GM23338 (cell line): ENCODE data around the gene OPTC. TPM values are rescaled to one million over a fixed set of nuclear protein-coding genes. Genes with fewer than 3 reads are reported as not detected.

Experiments used
- ATAC-seq: fragments of 200-7000 bp; cut with Tn5 transposase; 3 replicates; pipeline ENCODE4 v1.9.1; 2020
- DNase-seq: peaks from one replicate; pipeline ENCODE4 v3.0.0-alpha.2; 2015; ENCODE audit warnings: low spot score
- H2AFZ ChIP-seq: fragments of 200-600 bp; sonication (generic); 2 replicates; pipeline ENCODE4 v1.8.0; 2016; ENCODE audit warnings: antibody characterized with exemption, mild to moderate bottlenecking, moderate library complexity
- H3F3A ChIP-seq: fragments of 200-600 bp; sonication (generic); replicated peaks from 2 replicates; pipeline ENCODE4 v1.8.0; 2017; ENCODE audit warnings: antibody characterized with exemption, mixed run types, low read depth
- H3K27ac ChIP-seq: fragments of 200-600 bp; sonication (generic); 2 replicates; pipeline ENCODE4 v1.6.1; 2016; ENCODE audit warnings: low read depth
- H3K27me3 ChIP-seq: fragments of 200-600 bp; sonication (generic); 2 replicates; pipeline ENCODE4 v1.8.0; 2016; ENCODE audit warnings: mild to moderate bottlenecking, mixed run types, moderate library complexity; ENCODE audit not compliant: insufficient read depth
- H3K36me3 ChIP-seq: fragments of 200-600 bp; sonication (generic); 2 replicates; pipeline ENCODE4 v1.8.0; 2016; ENCODE audit warnings: mild to moderate bottlenecking; ENCODE audit not compliant: insufficient read depth
- H3K4me1 ChIP-seq: fragments of 200-600 bp; sonication (generic); 2 replicates; pipeline ENCODE4 v1.8.0; 2016; ENCODE audit warnings: mild to moderate bottlenecking, moderate library complexity; ENCODE audit not compliant: insufficient read depth
- H3K4me2 ChIP-seq: fragments of 200-600 bp; sonication (generic); 2 replicates; pipeline ENCODE4 v1.7.1; 2017; ENCODE audit warnings: mixed run types
- H3K4me3 ChIP-seq: fragments of 200-600 bp; sonication (generic); 2 replicates; pipeline ENCODE4 v1.6.1; 2016; ENCODE audit warnings: mixed run types
- H3K79me2 ChIP-seq: fragments of 200-600 bp; sonication (generic); replicated peaks from 2 replicates; pipeline ENCODE4 v1.8.0; 2017; ENCODE audit warnings: mild to moderate bottlenecking; ENCODE audit not compliant: insufficient read depth
- H3K9me2 ChIP-seq: fragments of 200-600 bp; sonication (generic); 2 replicates; pipeline ENCODE4 v1.8.0; 2017; ENCODE audit not compliant: insufficient read depth
- H4K20me1 ChIP-seq: fragments of 200-600 bp; sonication (generic); replicated peaks from 2 replicates; pipeline ENCODE4 v1.8.0; 2017; ENCODE audit warnings: mild to moderate bottlenecking; ENCODE audit not compliant: insufficient read depth
- H3K27ac Mint-ChIP-seq: 2 replicates; pipeline ENCODE4 v1.8.0; 2020; ENCODE audit warnings: inconsistent platforms, mild to moderate bottlenecking, moderate library complexity, mixed read lengths
- H3K27me3 Mint-ChIP-seq: 3 replicates; pipeline ENCODE4 v1.8.0; 2022; ENCODE audit warnings: low read depth, mild to moderate bottlenecking, moderate library complexity, mixed read lengths, inconsistent platforms; ENCODE audit not compliant: insufficient read depth, poor library complexity
- H3K36me3 Mint-ChIP-seq: 3 replicates; pipeline ENCODE4 v1.8.0; 2021; ENCODE audit warnings: low read depth, mild to moderate bottlenecking, inconsistent platforms, moderate library complexity, mixed read lengths
- H3K4me1 Mint-ChIP-seq: 3 replicates; pipeline ENCODE4 v1.8.0; 2020; ENCODE audit warnings: mild to moderate bottlenecking, inconsistent platforms, mixed read lengths
- H3K4me3 Mint-ChIP-seq: 3 replicates; pipeline ENCODE4 v1.8.0; 2021; ENCODE audit warnings: moderate library complexity, mild to moderate bottlenecking, inconsistent platforms, mixed read lengths
- H3K9me3 Mint-ChIP-seq: 3 replicates; pipeline ENCODE4 v1.8.0; 2020; ENCODE audit warnings: moderate library complexity, mild to moderate bottlenecking, inconsistent platforms, mixed read lengths
- CREB1 ChIP-seq: fragments of 250-450 bp; sonication (Bioruptor Pico); IDR thresholded peaks from 2 replicates; pipeline ENCODE4 v1.5.0; 2020; ENCODE audit warnings: low read depth, mild to moderate bottlenecking, moderate library complexity
- EZH2 ChIP-seq: fragments of 200-600 bp; sonication (generic); IDR thresholded peaks from one replicate; pipeline ENCODE4 v1.8.0; 2017; ENCODE audit warnings: antibody characterized with exemption, mild to moderate bottlenecking, low read depth; ENCODE audit not compliant: unreplicated experiment
- EZH2phosphoT487 ChIP-seq: fragments of 200-600 bp; sonication (generic); IDR thresholded peaks from one replicate; pipeline ENCODE4 v1.8.1; 2018; ENCODE audit warnings: antibody characterized with exemption; ENCODE audit not compliant: unreplicated experiment
- JUNB ChIP-seq: IDR thresholded peaks from one replicate; pipeline ENCODE4 v1.6.1; 2016; ENCODE audit warnings: antibody characterized with exemption; ENCODE audit not compliant: unreplicated experiment
- NANOG ChIP-seq: IDR thresholded peaks from 2 replicates; pipeline ENCODE4 v1.6.1; 2016; ENCODE audit warnings: antibody characterized with exemption, borderline replicate concordance
- POLR2AphosphoS5 ChIP-seq: IDR thresholded peaks from 2 replicates; pipeline ENCODE4 v1.6.1; 2016; ENCODE audit warnings: antibody characterized with exemption, low read depth
- STAT1 ChIP-seq: IDR thresholded peaks from one replicate; pipeline ENCODE4 v1.6.1; 2016; ENCODE audit warnings: antibody characterized with exemption; ENCODE audit not compliant: unreplicated experiment
- ZNF114 ChIP-seq: fragments of 250-450 bp; sonication (Bioruptor Pico); IDR thresholded peaks from 2 replicates; pipeline ENCODE4 v1.5.0; 2020; ENCODE audit warnings: mild to moderate bottlenecking, moderate library complexity
- ZNF331 ChIP-seq: fragments of 250-450 bp; sonication (Bioruptor Pico); IDR thresholded peaks from 2 replicates; pipeline ENCODE4 v1.5.0; 2020; ENCODE audit warnings: low read depth, mild to moderate bottlenecking, moderate library complexity
- polyA plus RNA-seq: library from polyadenylated mRNA; unstranded; fragments of >200 nt; fragmentation: Nextera tagmentation; extraction: Ambion mirVana; gene quantifications from 2 replicates; pipeline ENCODE4 v1.2.1, GENCODE V29; 2016
- total RNA-seq: library from RNA; depleted of rRNA; stranded (reverse); fragments of >200 nt; shearing (Covaris generic); gene quantifications from 2 replicates; pipeline ENCODE4 v1.2.3, GENCODE V29; 2014
- TF ChIP-seq, protein P1 (sequence below): IDR thresholded peaks from one replicate; pipeline ENCODE4 v1.6.1; 2018; ENCODE audit warnings: antibody characterized with exemption; ENCODE audit not compliant: unreplicated experiment
- TF ChIP-seq, protein P2 (sequence below): fragments of 250-450 bp; sonication (Bioruptor Pico); IDR thresholded peaks from 2 replicates; pipeline ENCODE4 v1.5.0; 2020; ENCODE audit warnings: mild to moderate bottlenecking, moderate library complexity
- TF ChIP-seq, protein P3 (sequence below): IDR thresholded peaks from 2 replicates; pipeline ENCODE4 v1.6.1; 2016; ENCODE audit warnings: antibody characterized with exemption
- TF ChIP-seq, protein P4 (sequence below), 2 experiments: fragments of 200-600 bp in 1 of 2; sonication (generic) in 1 of 2; conservative IDR thresholded peaks; 2 replicates each; pipeline versions ENCODE4 v1.5.1 to v1.6.1; 2016 to 2017; ENCODE audit warnings: antibody characterized with exemption in 2 of 2, low read depth in 2 of 2, mild to moderate bottlenecking in 2 of 2, moderate library complexity in 1 of 2

OPTC gene
- total and polyA plus RNA-seq, 2 experiments from 2014 or later, result 0.50 to 1.0 TPM

DNA sequence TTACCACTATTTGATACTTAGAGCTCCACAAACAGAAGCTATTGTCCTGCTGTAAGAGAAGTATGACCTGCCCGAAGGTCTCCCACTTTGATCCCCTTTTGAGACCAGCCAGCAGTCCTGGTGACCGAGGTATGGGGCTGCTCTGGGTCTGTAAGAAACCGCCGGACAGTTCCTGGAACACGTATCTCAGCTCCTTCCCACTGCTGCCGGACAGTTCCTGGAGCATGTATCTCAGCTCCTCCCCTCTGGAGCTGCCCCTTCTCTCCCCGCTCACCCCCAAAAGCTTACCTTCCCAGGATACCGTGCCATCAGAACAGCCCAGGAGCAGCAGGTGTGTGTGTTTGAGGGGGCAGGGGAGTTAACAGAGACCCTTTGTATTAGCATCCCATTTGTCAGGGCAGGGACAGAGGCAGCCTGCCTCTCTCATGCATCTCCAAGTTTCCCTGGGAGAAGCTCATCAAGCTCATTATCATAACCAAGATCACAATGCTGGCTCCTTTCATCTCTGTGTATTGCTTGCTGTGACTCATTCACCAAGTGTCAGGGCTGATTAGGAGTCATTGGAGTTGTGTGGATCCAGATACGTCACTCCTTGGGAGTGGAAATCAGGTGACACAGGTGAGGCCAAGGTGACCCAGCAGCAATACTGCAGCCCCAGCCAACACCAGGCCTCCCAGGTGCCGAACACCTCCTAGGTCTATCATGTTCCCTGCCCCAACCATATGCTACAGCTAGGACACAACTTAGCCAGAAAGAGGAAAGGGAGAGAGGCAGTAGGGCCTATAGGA lies 25.3 kb downstream of the OPTC start:
- Mint-ChIP-seq H3K9me3 (no peaks in the 10 kb centered on the region; the same call in 2 of the 3 replicates), H3K36me3 (no peaks in the 10 kb centered on the region; the same call in 2 of the 3 replicates), H3K4me1 (peaks cover 72% of the 10 kb centered on the region), H3K27me3 (peaks cover 77% of the 10 kb centered on the region), H3K4me3 (peak overlapping the region; percentile 63), H3K27ac (no peak overlapping the region)
- Histone ChIP-seq H4K20me1 (no peaks in the 10 kb centered on the region), H3F3A (no peaks in the 10 kb centered on the region), H3K4me3 (peak overlapping the region; percentile 33), H3K27me3 (peaks cover 76% of the 10 kb centered on the region), H3K4me1 (peaks cover 57% of the 10 kb centered on the region), H3K4me2 (peak overlapping the region; percentile 78), H3K79me2 (no peaks in the 10 kb centered on the region), H3K27ac (no peak overlapping the region), H3K9me2 (no peaks in the 10 kb centered on the region), H2AFZ (no peak overlapping the region), H3K36me3 (no peaks in the 10 kb centered on the region)
- ATAC-seq (peak; percentile 80), DNase-seq (peak; percentile 90)
- no peak for TF ChIP-seq ZNF331 (CRISPR knock-in tag)
- TF ChIP-seq, protein P1, sequence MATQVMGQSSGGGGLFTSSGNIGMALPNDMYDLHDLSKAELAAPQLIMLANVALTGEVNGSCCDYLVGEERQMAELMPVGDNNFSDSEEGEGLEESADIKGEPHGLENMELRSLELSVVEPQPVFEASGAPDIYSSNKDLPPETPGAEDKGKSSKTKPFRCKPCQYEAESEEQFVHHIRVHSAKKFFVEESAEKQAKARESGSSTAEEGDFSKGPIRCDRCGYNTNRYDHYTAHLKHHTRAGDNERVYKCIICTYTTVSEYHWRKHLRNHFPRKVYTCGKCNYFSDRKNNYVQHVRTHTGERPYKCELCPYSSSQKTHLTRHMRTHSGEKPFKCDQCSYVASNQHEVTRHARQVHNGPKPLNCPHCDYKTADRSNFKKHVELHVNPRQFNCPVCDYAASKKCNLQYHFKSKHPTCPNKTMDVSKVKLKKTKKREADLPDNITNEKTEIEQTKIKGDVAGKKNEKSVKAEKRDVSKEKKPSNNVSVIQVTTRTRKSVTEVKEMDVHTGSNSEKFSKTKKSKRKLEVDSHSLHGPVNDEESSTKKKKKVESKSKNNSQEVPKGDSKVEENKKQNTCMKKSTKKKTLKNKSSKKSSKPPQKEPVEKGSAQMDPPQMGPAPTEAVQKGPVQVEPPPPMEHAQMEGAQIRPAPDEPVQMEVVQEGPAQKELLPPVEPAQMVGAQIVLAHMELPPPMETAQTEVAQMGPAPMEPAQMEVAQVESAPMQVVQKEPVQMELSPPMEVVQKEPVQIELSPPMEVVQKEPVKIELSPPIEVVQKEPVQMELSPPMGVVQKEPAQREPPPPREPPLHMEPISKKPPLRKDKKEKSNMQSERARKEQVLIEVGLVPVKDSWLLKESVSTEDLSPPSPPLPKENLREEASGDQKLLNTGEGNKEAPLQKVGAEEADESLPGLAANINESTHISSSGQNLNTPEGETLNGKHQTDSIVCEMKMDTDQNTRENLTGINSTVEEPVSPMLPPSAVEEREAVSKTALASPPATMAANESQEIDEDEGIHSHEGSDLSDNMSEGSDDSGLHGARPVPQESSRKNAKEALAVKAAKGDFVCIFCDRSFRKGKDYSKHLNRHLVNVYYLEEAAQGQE, result no peak
- TF ChIP-seq ZNF114 (CRISPR knock-in tag), result no peak
- TF ChIP-seq EZH2phosphoT487, result no peak
- TF ChIP-seq, protein P2, sequence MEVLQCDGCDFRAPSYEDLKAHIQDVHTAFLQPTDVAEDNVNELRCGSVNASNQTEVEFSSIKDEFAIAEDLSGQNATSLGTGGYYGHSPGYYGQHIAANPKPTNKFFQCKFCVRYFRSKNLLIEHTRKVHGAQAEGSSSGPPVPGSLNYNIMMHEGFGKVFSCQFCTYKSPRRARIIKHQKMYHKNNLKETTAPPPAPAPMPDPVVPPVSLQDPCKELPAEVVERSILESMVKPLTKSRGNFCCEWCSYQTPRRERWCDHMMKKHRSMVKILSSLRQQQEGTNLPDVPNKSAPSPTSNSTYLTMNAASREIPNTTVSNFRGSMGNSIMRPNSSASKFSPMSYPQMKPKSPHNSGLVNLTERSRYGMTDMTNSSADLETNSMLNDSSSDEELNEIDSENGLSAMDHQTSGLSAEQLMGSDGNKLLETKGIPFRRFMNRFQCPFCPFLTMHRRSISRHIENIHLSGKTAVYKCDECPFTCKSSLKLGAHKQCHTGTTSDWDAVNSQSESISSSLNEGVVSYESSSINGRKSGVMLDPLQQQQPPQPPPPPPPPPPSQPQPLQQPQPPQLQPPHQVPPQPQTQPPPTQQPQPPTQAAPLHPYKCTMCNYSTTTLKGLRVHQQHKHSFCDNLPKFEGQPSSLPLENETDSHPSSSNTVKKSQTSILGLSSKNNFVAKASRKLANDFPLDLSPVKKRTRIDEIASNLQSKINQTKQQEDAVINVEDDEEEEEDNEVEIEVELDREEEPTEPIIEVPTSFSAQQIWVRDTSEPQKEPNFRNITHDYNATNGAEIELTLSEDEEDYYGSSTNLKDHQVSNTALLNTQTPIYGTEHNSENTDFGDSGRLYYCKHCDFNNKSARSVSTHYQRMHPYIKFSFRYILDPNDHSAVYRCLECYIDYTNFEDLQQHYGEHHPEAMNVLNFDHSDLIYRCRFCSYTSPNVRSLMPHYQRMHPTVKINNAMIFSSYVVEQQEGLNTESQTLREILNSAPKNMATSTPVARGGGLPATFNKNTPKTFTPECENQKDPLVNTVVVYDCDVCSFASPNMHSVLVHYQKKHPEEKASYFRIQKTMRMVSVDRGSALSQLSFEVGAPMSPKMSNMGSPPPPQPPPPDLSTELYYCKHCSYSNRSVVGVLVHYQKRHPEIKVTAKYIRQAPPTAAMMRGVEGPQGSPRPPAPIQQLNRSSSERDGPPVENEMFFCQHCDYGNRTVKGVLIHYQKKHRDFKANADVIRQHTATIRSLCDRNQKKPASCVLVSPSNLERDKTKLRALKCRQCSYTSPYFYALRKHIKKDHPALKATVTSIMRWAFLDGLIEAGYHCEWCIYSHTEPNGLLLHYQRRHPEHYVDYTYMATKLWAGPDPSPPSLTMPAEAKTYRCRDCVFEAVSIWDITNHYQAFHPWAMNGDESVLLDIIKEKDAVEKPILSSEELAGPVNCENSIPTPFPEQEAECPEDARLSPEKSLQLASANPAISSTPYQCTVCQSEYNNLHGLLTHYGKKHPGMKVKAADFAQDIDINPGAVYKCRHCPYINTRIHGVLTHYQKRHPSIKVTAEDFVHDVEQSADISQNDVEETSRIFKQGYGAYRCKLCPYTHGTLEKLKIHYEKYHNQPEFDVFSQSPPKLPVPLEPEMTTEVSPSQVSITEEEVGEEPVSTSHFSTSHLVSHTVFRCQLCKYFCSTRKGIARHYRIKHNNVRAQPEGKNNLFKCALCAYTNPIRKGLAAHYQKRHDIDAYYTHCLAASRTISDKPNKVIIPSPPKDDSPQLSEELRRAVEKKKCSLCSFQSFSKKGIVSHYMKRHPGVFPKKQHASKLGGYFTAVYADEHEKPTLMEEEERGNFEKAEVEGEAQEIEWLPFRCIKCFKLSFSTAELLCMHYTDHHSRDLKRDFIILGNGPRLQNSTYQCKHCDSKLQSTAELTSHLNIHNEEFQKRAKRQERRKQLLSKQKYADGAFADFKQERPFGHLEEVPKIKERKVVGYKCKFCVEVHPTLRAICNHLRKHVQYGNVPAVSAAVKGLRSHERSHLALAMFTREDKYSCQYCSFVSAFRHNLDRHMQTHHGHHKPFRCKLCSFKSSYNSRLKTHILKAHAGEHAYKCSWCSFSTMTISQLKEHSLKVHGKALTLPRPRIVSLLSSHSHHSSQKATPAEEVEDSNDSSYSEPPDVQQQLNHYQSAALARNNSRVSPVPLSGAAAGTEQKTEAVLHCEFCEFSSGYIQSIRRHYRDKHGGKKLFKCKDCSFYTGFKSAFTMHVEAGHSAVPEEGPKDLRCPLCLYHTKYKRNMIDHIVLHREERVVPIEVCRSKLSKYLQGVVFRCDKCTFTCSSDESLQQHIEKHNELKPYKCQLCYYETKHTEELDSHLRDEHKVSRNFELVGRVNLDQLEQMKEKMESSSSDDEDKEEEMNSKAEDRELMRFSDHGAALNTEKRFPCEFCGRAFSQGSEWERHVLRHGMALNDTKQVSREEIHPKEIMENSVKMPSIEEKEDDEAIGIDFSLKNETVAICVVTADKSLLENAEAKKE (CRISPR knock-in tag), result no peak
- TF ChIP-seq JUNB, result no peak
- peak; percentile 94 for TF ChIP-seq CREB1
- TF ChIP-seq, protein P3, sequence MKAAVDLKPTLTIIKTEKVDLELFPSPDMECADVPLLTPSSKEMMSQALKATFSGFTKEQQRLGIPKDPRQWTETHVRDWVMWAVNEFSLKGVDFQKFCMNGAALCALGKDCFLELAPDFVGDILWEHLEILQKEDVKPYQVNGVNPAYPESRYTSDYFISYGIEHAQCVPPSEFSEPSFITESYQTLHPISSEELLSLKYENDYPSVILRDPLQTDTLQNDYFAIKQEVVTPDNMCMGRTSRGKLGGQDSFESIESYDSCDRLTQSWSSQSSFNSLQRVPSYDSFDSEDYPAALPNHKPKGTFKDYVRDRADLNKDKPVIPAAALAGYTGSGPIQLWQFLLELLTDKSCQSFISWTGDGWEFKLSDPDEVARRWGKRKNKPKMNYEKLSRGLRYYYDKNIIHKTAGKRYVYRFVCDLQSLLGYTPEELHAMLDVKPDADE, result no peak
- peak; percentile 99 for TF ChIP-seq NANOG
- no peak for TF ChIP-seq EZH2
- TF ChIP-seq, protein P4, sequence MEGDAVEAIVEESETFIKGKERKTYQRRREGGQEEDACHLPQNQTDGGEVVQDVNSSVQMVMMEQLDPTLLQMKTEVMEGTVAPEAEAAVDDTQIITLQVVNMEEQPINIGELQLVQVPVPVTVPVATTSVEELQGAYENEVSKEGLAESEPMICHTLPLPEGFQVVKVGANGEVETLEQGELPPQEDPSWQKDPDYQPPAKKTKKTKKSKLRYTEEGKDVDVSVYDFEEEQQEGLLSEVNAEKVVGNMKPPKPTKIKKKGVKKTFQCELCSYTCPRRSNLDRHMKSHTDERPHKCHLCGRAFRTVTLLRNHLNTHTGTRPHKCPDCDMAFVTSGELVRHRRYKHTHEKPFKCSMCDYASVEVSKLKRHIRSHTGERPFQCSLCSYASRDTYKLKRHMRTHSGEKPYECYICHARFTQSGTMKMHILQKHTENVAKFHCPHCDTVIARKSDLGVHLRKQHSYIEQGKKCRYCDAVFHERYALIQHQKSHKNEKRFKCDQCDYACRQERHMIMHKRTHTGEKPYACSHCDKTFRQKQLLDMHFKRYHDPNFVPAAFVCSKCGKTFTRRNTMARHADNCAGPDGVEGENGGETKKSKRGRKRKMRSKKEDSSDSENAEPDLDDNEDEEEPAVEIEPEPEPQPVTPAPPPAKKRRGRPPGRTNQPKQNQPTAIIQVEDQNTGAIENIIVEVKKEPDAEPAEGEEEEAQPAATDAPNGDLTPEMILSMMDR (conservative IDR thresholded peaks at IDR 0.05; ENCODE audit: low read depth in 2 of 2), result no peak
- TF ChIP-seq STAT1, result no peak
- TF ChIP-seq POLR2AphosphoS5, result peak; percentile 55
